Ovary (tissue), 3 donors: Measurements from ENCODE around the gene ARL6IP6.

ENCODE experiments used
- CTCF ChIP-seq, 3 donors: fragments of 450-650 bp in 2 of 3; fragments of 200-600 bp in 1 of 3; IDR thresholded peaks; one replicate each; pipeline versions ENCODE4 v1.5.1 to v1.8.0; 2016 to 2022; ENCODE audit warnings: antibody characterized with exemption in 3 of 3, mild to moderate bottlenecking in 1 of 3
- EP300 ChIP-seq: sonication (generic); formaldehyde crosslinking; IDR thresholded peaks from one replicate; pipeline ENCODE4 v1.6.1; 2017; ENCODE audit warnings: antibody characterized with exemption
- POLR2A ChIP-seq: fragments of 450-650 bp; IDR thresholded peaks from one replicate; pipeline ENCODE4 v1.6.1; 2017; ENCODE audit warnings: antibody characterized with exemption, mild to moderate bottlenecking, moderate library complexity
- donor health status: DM: no; HTN: no; CAD: no.

GRCh38 chr2:152693033-152693432 is 25.4 kb upstream of the ARL6IP6 start:
- no peak for TF ChIP-seq POLR2A
- no peak for TF ChIP-seq EP300
- TF ChIP-seq CTCF (IDR thresholded peaks at IDR 0.05) = no peak
